ENCODE data around the gene GARIN1A.
A peak's percentile ranks its signal among the peaks of the same experiment; 100 is the strongest.
"Not testable (repeated sequence)": the region's sequence is repeated elsewhere in the genome, so short reads cannot be mapped to it uniquely, and the experiment has no call there.

The GARIN1A gene

DNA sequence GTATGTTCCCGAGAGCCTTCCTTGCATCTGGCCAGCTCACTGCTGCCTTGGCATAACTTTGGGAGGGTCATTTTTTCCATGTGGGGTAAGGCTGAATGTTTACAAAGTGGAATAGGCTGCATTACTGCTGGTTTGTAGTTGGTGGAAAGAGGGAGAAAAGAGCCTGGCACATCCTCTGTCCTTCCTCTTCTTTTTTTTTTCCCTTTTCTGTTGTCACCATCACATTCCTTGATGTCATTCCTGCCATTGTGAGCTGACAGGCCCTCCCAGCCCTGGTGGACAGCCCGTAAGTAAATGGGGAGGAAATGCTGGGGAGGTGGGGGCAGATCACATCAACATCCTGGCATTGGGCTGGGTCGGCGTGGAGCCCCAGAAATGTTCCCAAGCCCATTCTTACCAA lies at the start of gene GARIN1A:
GARIN1A (plus strand) TSS at position 301 of the 400 bp plus-strand sequence. CDS start 106 bp downstream, outside the sequence.
- H3K4me1 Mint-ChIP-seq (ENCODE audit: low read depth), result peaks cover 7% of the 10 kb centered on the region
- peaks cover 33% of the 10 kb centered on the region for H3K27me3 Mint-ChIP-seq
- H3K9me3 Mint-ChIP-seq, result no peaks in the 10 kb centered on the region
- DNase-seq, result no peak
- no peaks in the 10 kb centered on the region for H3K36me3 Mint-ChIP-seq (ENCODE audit: low read depth)
- H3K4me3 Mint-ChIP-seq, result no peak within 1 kb of the TSS
- no peak within 1 kb of the TSS for H3K27ac Mint-ChIP-seq

DNA sequence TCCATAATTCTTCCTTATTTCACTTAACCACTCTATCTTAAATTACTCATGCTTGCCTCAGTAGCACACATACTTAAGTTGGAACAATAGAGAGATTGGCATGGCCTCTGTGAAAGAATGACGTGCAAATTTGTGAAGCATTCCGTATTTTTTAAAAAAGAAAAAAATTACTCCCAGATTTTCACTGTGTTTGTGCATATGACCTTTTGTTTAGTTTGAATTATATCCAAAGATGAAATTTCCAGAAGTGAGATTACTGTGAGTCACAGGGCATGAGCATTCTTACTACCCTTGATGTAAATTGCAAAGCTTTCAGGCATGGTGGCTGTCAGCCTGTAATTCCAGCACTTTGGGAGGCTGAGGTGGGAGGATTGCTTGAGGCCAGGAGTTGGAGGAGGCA lies 45.0 kb upstream of the GARIN1A start:
- peaks cover 76% of the 10 kb centered on the region for H3K36me3 Mint-ChIP-seq (ENCODE audit: low read depth)
- not testable (repeated sequence) for H3K4me3 Mint-ChIP-seq; H3K27ac Mint-ChIP-seq; DNase-seq; H3K9me3 Mint-ChIP-seq; H3K4me1 Mint-ChIP-seq (ENCODE audit: low read depth); H3K27me3 Mint-ChIP-seq

DNA sequence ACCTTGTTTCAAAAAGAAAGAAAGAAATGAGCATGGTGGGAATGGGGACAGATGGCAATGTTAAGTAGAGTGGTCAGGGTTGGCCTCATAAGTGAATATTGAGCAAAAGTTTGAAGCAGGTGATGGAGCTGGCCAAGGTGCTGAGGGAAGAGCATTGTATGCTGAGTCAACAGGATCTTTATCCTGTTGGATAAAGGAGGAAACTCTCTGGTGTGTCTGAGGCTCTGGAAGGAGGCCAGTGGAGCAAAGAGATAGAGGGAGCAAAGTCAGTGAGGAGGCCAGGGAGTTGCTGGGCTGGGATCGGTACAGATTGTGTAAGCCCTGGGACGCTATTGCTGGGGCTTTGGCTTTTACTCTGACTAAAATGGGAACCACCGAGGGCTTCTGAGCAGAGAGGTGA lies 38.2 kb upstream of the GARIN1A start:
- not testable (repeated sequence) for H3K4me3 Mint-ChIP-seq; DNase-seq; H3K4me1 Mint-ChIP-seq (ENCODE audit: low read depth); H3K9me3 Mint-ChIP-seq; H3K27me3 Mint-ChIP-seq
- Mint-ChIP-seq H3K27ac (peak overlapping the region; percentile 10), H3K36me3 (ENCODE audit: low read depth) (peaks cover 68% of the 10 kb centered on the region)

DNA sequence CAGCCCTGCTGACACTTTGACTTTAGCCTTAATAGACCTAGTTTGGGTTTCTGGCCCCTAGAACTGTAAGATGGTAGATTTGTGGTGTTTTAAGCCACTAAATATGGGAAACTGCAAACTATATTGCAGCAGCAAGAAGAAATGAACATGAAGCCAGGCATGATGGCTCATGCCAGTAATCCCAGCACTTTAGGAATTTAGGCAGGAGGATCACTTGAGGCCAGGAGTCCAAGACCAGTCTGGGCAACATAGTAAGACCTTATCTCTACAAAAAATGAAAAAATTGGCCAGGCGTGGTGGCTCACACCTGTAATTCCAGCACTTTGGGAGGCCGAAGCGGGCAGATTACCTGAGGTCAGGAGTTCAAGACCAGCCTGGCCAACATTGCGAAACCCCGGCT lies 26.9 kb upstream of the GARIN1A start:
- H3K27ac Mint-ChIP-seq; H3K27me3 Mint-ChIP-seq; H3K4me1 Mint-ChIP-seq (ENCODE audit: low read depth); DNase-seq; H3K9me3 Mint-ChIP-seq; H3K4me3 Mint-ChIP-seq: not testable (repeated sequence)
- H3K36me3 Mint-ChIP-seq (ENCODE audit: low read depth), result peaks cover 43% of the 10 kb centered on the region

DNA sequence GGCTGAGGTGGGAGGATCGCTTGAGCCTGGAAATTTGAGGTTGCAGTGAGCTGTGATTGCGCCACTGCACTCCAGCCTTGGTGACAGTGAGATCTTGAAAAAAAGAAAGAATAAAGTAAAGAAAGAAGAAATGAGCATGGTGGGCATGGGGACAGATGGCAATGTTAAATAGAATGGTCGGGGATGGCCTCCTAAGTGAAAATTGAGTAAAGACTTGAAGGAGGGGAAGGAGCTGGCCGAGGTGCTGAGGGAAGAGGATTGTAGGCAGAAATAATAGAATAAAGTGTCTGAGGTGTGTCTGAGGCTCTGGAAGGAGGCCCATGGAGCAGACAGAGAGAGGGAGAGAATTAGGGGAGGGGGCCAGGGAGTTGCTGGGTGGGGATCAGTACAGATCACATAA lies 26.2 kb upstream of the GARIN1A start:
- H3K9me3 Mint-ChIP-seq; H3K27me3 Mint-ChIP-seq; H3K4me3 Mint-ChIP-seq; DNase-seq; H3K4me1 Mint-ChIP-seq (ENCODE audit: low read depth): not testable (repeated sequence)
- peak overlapping the region; percentile 33 for H3K27ac Mint-ChIP-seq
- H3K36me3 Mint-ChIP-seq (ENCODE audit: low read depth), result peaks cover 45% of the 10 kb centered on the region

DNA sequence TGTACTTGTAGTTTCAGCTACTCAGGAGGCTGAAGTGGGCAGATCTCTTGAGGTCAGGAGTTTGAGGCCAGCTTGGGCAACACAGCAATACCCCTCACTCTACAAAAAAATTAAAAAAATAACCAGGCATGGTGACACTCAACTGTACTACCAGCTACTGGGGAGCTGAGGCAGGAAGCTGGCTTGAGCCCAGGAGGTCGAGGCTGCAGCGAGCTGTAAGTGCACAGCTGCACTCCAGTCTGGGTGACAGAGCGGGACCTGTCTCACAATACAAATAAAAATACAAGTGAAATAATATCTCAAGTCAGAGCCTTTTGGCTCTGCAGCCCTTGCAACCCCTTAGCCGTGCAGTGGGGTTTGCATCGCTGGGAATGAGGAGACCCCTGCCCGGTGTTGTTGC lies 25.2 kb upstream of the GARIN1A start:
- not testable (repeated sequence) for H3K9me3 Mint-ChIP-seq; DNase-seq; H3K4me1 Mint-ChIP-seq (ENCODE audit: low read depth); H3K27me3 Mint-ChIP-seq; H3K27ac Mint-ChIP-seq; H3K4me3 Mint-ChIP-seq
- peaks cover 45% of the 10 kb centered on the region for H3K36me3 Mint-ChIP-seq (ENCODE audit: low read depth)

DNA sequence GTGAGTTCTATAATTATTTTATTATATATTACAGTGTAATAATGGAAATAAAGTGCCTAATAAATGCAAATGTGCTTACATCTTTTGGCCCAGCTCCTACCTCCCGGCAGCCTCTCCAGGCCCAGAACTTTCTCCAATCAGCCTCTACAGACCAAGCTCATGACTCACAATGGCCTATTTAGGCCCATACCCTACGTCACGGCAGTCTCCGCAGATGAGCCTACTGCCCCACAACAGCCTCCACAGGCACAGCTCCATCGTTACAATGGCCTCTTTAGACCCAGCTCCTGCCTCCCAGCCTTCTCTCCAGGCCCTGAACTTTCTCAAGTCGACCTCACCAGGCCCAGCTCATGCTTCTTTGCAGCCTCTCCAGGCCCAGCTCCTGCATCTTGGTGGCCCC lies 21.0 kb upstream of the GARIN1A start:
- not testable (repeated sequence) for DNase-seq; H3K27ac Mint-ChIP-seq; H3K27me3 Mint-ChIP-seq; H3K9me3 Mint-ChIP-seq; H3K4me1 Mint-ChIP-seq (ENCODE audit: low read depth); H3K4me3 Mint-ChIP-seq
- peaks cover 31% of the 10 kb centered on the region for H3K36me3 Mint-ChIP-seq (ENCODE audit: low read depth)

DNA sequence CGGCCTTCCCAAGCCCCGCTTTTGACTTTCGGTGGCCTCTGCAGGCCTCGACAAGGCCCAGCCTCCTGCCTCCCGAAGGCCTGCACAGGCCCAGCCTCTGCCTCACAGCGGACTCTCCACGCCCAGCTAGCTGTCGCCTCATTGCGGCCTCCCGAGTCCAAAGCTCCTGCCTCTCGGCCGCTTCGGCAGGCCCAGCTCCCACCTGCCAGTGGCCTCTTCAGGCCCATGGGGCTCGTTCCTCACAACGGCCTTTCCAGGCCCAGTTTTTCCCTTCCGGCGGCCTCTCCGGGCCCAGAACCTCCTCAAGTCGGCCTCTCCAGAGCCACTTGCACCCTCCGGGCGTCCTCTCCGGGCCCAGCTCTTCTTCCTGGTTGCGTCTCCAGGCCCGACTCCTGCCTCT lies 19.5 kb upstream of the GARIN1A start:
- H3K9me3 Mint-ChIP-seq; DNase-seq; H3K27ac Mint-ChIP-seq; H3K4me3 Mint-ChIP-seq; H3K27me3 Mint-ChIP-seq; H3K4me1 Mint-ChIP-seq (ENCODE audit: low read depth): not testable (repeated sequence)
- peaks cover 29% of the 10 kb centered on the region for H3K36me3 Mint-ChIP-seq (ENCODE audit: low read depth)

DNA sequence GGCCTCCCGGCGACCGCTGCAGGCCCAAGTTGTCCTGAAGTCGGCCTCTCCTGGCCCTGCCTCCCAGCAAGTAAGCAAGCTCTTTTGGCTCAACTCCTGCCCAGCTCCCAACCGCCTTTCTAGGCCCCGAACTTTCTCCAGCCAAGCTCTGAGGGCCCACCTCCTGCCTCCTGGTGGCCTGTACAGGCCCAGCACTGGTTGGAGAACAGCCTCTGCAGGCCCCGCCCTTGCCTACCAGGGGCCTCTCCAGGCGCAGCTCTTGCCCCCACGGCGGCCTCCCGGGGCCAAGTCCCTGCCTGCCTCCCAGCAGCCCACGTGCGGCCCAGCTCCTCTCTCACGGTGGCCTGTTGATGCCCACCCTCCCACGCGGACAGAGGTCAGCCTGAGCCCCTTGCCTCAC lies 18.9 kb upstream of the GARIN1A start:
- H3K36me3 Mint-ChIP-seq (ENCODE audit: low read depth), result peaks cover 29% of the 10 kb centered on the region
- H3K4me1 Mint-ChIP-seq (ENCODE audit: low read depth); H3K9me3 Mint-ChIP-seq; DNase-seq; H3K4me3 Mint-ChIP-seq; H3K27ac Mint-ChIP-seq; H3K27me3 Mint-ChIP-seq: not testable (repeated sequence)

DNA sequence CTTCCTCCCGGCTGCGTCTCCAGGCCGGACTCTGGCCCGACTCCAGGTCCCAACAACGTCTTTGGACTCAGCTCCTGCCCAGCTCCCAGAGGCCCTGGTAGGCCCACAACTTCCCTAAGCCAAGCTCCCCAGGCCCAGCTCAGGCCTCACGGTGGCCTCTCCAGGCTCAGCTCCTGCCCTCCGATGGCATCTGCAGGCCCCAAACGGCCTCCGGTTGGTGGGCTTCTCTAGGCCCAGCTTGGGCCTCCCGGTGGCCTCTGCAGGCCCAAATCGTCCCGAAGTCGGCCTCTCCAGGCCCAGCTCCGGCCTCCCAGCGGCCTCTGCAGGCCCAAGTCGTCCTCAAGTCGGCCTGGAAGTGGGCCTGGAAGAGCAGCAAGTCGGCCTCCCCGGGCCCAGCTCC lies 18.0 kb upstream of the GARIN1A start:
- peaks cover 25% of the 10 kb centered on the region for H3K36me3 Mint-ChIP-seq (ENCODE audit: low read depth)
- DNase-seq; H3K4me1 Mint-ChIP-seq (ENCODE audit: low read depth); H3K4me3 Mint-ChIP-seq; H3K27ac Mint-ChIP-seq; H3K27me3 Mint-ChIP-seq; H3K9me3 Mint-ChIP-seq: not testable (repeated sequence)

DNA sequence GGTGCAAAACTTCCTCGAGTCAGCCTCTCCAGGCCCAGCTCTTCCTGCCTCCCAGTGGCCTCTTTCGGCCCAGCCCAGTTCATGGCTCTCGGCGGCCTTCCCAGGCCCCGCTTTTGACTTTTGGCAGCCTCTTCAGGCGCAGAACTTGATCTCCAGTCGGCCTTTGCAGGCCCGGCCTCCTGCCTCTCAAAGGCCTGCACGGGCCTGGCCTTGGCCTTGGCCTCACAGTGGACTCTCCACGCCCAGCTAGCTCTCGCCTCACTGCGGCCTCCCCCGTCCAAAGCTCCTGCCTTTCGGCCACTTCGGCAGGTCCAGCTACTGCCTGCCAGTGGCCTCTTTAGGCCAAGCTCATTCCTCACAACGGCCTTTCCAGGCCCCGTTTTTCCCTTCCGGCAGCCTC lies 17.6 kb upstream of the GARIN1A start:
- H3K36me3 Mint-ChIP-seq (ENCODE audit: low read depth), result peaks cover 25% of the 10 kb centered on the region
- not testable (repeated sequence) for H3K27ac Mint-ChIP-seq, H3K4me3 Mint-ChIP-seq

DNA sequence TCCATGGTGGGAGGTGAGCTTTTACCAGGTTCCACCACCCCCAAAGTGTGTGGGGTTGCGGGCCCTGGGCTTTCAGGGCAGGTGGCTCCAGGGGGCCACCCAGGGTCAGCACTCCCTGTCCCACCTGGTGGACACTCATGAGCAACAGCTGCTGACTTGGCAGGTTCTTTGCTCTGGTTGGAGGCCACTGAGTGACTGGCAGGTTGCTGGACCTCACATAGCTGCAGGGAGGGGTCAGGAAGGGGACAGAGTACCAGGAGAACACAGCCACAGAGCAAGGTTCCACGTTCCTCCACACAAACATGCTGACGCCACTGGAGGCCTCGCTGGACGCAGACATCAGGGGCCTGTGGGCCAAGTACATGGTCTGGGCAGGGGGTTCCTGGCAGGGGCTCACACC lies 13.7 kb upstream of the GARIN1A start:
- Mint-ChIP-seq H3K36me3 (ENCODE audit: low read depth) (peaks cover 22% of the 10 kb centered on the region), H3K27ac (peak overlapping the region; percentile 14), H3K9me3 (peaks cover 14% of the 10 kb centered on the region)
- DNase-seq; H3K4me1 Mint-ChIP-seq (ENCODE audit: low read depth); H3K27me3 Mint-ChIP-seq; H3K4me3 Mint-ChIP-seq: not testable (repeated sequence)

More for the DNA sequence above, 17.6 kb upstream of the GARIN1A start:
- not testable (repeated sequence) for H3K9me3 Mint-ChIP-seq; DNase-seq; H3K4me1 Mint-ChIP-seq (ENCODE audit: low read depth); H3K27me3 Mint-ChIP-seq

DNA sequence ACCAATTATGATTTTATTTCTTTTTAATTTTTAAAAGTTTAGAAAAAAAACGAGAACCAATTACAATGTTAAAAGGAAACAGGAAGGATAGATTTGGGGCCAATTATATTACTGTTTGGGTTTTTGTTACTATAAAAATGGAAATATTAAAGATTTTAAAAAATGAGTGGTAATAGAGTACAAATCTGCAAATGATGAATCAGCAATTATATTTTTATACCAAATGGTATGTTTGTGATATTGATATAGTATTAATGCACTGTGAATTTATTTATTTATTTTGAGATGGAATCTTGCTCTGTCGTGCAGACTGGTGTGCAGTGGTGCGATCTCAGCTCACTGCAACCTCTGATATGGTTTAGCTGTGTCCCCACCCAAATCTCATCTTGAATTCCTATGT lies 11.5 kb upstream of the GARIN1A start:
- Mint-ChIP-seq H3K4me3 (no peak overlapping the region), H3K9me3 (peaks cover 14% of the 10 kb centered on the region), H3K4me1 (ENCODE audit: low read depth) (no peaks in the 10 kb centered on the region), H3K36me3 (ENCODE audit: low read depth) (peaks cover 15% of the 10 kb centered on the region), H3K27ac (no peak overlapping the region), H3K27me3 (no peaks in the 10 kb centered on the region)
- DNase-seq, result no peak

DNA sequence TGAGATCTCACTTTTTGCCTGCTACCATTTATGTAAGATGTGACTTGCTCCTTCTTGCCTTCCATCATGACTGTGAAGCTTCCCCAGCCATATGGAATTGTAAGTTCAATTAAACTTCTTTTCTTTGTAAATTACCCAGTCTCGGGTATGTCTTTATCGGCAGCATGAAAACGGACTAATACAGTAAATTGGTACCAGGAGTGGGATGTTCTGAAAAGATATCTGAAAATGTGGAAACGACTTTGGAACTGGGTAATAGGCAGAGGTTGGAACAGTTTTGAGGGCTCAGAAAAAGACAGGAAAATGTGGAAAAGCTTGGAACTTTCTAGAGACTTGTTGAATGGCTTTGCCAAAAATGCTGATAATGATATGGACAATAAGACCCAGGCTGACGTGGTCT lies 10.6 kb upstream of the GARIN1A start:
- H3K4me1 Mint-ChIP-seq (ENCODE audit: low read depth), result no peaks in the 10 kb centered on the region
- no peak overlapping the region for H3K4me3 Mint-ChIP-seq
- H3K27ac Mint-ChIP-seq, result no peak overlapping the region
- H3K36me3 Mint-ChIP-seq (ENCODE audit: low read depth), result peaks cover 15% of the 10 kb centered on the region
- no peaks in the 10 kb centered on the region for H3K27me3 Mint-ChIP-seq
- DNase-seq, result no peak
- peaks cover 14% of the 10 kb centered on the region for H3K9me3 Mint-ChIP-seq

DNA sequence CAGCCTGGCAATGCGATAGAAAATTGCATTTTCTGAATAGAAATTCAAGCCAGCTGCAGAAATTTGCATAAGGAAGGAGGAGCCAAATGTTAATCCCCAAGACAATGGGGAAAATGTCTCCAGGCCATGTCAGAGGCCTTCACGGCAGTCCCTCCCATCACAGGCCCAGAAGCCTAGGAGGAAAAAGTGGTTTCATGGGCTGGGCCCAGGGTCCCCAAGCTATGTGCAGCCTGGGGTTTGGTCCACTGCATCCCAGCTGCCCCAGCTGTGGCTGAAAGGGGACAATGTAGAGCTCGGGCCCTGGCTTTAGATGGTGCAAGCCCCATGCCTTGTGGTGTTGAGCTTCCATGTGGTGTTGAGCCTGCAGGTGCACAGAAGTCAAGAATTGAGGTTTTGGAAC lies 10.0 kb upstream of the GARIN1A start:
- no peaks in the 10 kb centered on the region for H3K27me3 Mint-ChIP-seq
- H3K9me3 Mint-ChIP-seq, result peaks cover 14% of the 10 kb centered on the region
- DNase-seq, result no peak
- H3K4me1 Mint-ChIP-seq (ENCODE audit: low read depth), result no peaks in the 10 kb centered on the region
- no peak overlapping the region for H3K4me3 Mint-ChIP-seq
- H3K36me3 Mint-ChIP-seq (ENCODE audit: low read depth), result peaks cover 15% of the 10 kb centered on the region
- no peak overlapping the region for H3K27ac Mint-ChIP-seq

DNA sequence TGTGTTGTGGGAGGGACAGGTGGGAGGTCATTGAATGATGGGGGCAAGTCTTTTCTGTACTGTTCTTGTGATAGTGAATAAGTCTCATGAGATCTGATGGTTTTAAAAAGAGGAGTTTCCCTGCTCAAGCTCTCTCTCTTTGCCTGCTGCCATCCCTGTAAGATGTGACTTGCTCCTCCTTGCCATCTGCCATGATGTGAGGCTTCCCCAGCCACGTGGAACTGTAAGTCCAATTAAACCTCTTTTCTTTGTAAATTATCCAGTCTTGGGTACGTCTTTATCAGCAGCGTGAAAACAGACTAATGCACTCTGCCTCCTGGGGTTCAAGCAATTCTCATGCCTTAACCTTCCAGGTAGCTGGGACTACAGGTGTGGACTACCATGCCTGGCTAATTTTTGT lies 8.9 kb upstream of the GARIN1A start:
- H3K27ac Mint-ChIP-seq; H3K27me3 Mint-ChIP-seq; DNase-seq; H3K4me1 Mint-ChIP-seq (ENCODE audit: low read depth); H3K4me3 Mint-ChIP-seq: not testable (repeated sequence)
- peaks cover 14% of the 10 kb centered on the region for H3K9me3 Mint-ChIP-seq
- H3K36me3 Mint-ChIP-seq (ENCODE audit: low read depth), result peaks cover 15% of the 10 kb centered on the region
